ENCODE data around the gene OBP2A. TPM values are rescaled to one million over a fixed set of nuclear protein-coding genes. Genes with fewer than 3 reads are reported as not detected.

OBP2A gene
- total RNA-seq, 1 experiment from 2014 or later = not detected

- no peak overlapping the region for H3K27ac Mint-ChIP-seq
- no CpG with 5 or more reads among the region's 10 CpGs for WGBS (ENCODE audit: extremely low coverage, insufficient read length, low lambda C conversion rate)
- H3K27me3 Mint-ChIP-seq (ENCODE audit: low read depth) = peaks cover 15% of the 10 kb centered on the region
These were observed 34.1 kb downstream of the OBP2A start for GRCh38 chr9:135579889-135580660.

More at GRCh38 chr9:135579889-135580660, 34.1 kb downstream of the OBP2A start:
- H2BK15ac ChIP-seq (ENCODE audit: low read depth, low read length) = no peak overlapping the region
- H2AFZ ChIP-seq (ENCODE audit: low read length) = no peak overlapping the region
- no peak overlapping the region for H3K4me3 Mint-ChIP-seq
- H3K79me2 ChIP-seq (ENCODE audit: insufficient read depth, low read length) = no peaks in the 10 kb centered on the region
- no peak overlapping the region for H2BK12ac ChIP-seq (ENCODE audit: insufficient read length, low read depth, low read length)
- no peaks in the 10 kb centered on the region for H3K27me3 ChIP-seq (ENCODE audit: insufficient read depth, low read length)
- no peak overlapping the region for H2BK5ac ChIP-seq (ENCODE audit: insufficient read length, low read length)
- H4K5ac ChIP-seq (ENCODE audit: insufficient read length, low read depth, low read length) = no peak overlapping the region
- no peak overlapping the region for H3K56ac ChIP-seq (ENCODE audit: insufficient read length, low read depth, low read length)
- H4K20me1 ChIP-seq (ENCODE audit: control insufficient read depth, insufficient read depth, insufficient read length) = no peaks in the 10 kb centered on the region
- no peaks in the 10 kb centered on the region for H3K23me2 ChIP-seq (ENCODE audit: insufficient read length, low read depth, low read length, poor library complexity, severe bottlenecking)
- no peak for TF ChIP-seq CTCF (conservative IDR thresholded peaks at IDR 0.05)
- H3K36me3 Mint-ChIP-seq (ENCODE audit: insufficient read depth in 1 of 3, low read depth in 3 of 3) = peaks cover 0 to 3% (median 0%) of the 10 kb centered on the region in 3 experiments; a peak in 1 of 7 replicates
- H4K91ac ChIP-seq (ENCODE audit: insufficient read length, low read depth, low read length) = no peak overlapping the region
- no peak overlapping the region for H2BK120ac ChIP-seq (ENCODE audit: low read depth, low read length, poor library complexity, severe bottlenecking)
- H3K4me2 ChIP-seq (ENCODE audit: insufficient read depth, insufficient read length, low read length) = no peak overlapping the region
- no peak for DNase-seq
- H3K14ac ChIP-seq (ENCODE audit: insufficient read depth, low read length) = no peak overlapping the region
- no peak overlapping the region for H2BK20ac ChIP-seq (ENCODE audit: low read depth, low read length, poor library complexity, severe bottlenecking)
- H3K4ac ChIP-seq (ENCODE audit: low read depth, low read length) = no peak overlapping the region
- H3K23ac ChIP-seq (ENCODE audit: insufficient read length, low read depth, low read length) = no peak overlapping the region
- H3K9me3 ChIP-seq (ENCODE audit: control insufficient read depth, low read depth, low read length) = no peaks in the 10 kb centered on the region
- H3K79me1 ChIP-seq (ENCODE audit: insufficient read depth, low read depth, low read length, poor library complexity, severe bottlenecking) = no peaks in the 10 kb centered on the region
- H2AK5ac ChIP-seq (ENCODE audit: insufficient read length, low read length) = no peak overlapping the region
- no peak overlapping the region for H3K9ac ChIP-seq (ENCODE audit: extremely low read depth, insufficient read length, low read length)
- peaks cover 0 to 2% of the 10 kb centered on the region in 2 experiments; a peak in 2 of 4 replicates for H3K4me1 Mint-ChIP-seq
- H3K27ac ChIP-seq (ENCODE audit: insufficient read length, low read depth, low read length) = no peak overlapping the region
- no peak overlapping the region for H3T11ph ChIP-seq (ENCODE audit: low read length)
- peaks cover 6 to 9% of the 10 kb centered on the region in 2 experiments for H3K9me3 Mint-ChIP-seq
- H4K8ac ChIP-seq (replicated peaks; ENCODE audit: insufficient read length, low read depth, low read length) = no peak overlapping the region
- no peaks in the 10 kb centered on the region for H3K4me1 ChIP-seq (ENCODE audit: insufficient read depth, low read length)
- H3K18ac ChIP-seq (ENCODE audit: insufficient read length, low read depth, low read length) = no peak overlapping the region
